HL-60 (cell line): Measurements from ENCODE around the gene ADAMTSL4.
A peak's percentile ranks its signal among the peaks of the same experiment; 100 is the strongest.

Experiments used
- DNase-seq, 2 experiments: peaks; one replicate each; pipeline ENCODE4 v3.0.0-alpha.2; 2010 to 2020; ENCODE audit warnings: low read depth in 1 of 2, low spot score in 1 of 2
- H3K27ac ChIP-seq: fragments of 250-450 bp; sonication (Bioruptor Pico); replicated peaks from 2 replicates; pipeline ENCODE4 v1.5.1; 2020; ENCODE audit warnings: mild to moderate bottlenecking, moderate library complexity
- H3K27me3 ChIP-seq: fragments of 250-450 bp; sonication (Bioruptor Pico); 2 replicates; pipeline ENCODE4 v1.5.1; 2021; ENCODE audit warnings: mild to moderate bottlenecking, moderate library complexity; ENCODE audit not compliant: insufficient read depth, poor library complexity, severe bottlenecking
- H3K4me3 ChIP-seq: replicated peaks from 2 replicates; pipeline ENCODE4 v1.5.1; 2011; ENCODE audit warnings: mild to moderate bottlenecking, control low read depth, low read length; ENCODE audit not compliant: insufficient read depth
- CTCF ChIP-seq: IDR thresholded peaks from one replicate; pipeline ENCODE4 v1.5.1; 2011; ENCODE audit warnings: low read length, control low read depth, inconsistent platforms; ENCODE audit not compliant: insufficient read depth
- GABPA ChIP-seq: IDR thresholded peaks from 2 replicates; pipeline ENCODE4 v1.6.1; 2012; ENCODE audit warnings: low read depth
- POLR2AphosphoS5 ChIP-seq: IDR thresholded peaks from 2 replicates; pipeline ENCODE4 v1.6.1; 2012; ENCODE audit warnings: low read depth
- REST ChIP-seq: IDR thresholded peaks from 2 replicates; pipeline ENCODE4 v1.6.1; 2012; ENCODE audit warnings: low read depth; ENCODE audit not compliant: insufficient replicate concordance
- SPI1 ChIP-seq: IDR thresholded peaks from 2 replicates; pipeline ENCODE4 v1.6.1; 2012; ENCODE audit warnings: low read depth, mild to moderate bottlenecking, borderline replicate concordance

Gene ADAMTSL4

GRCh38 chr1:150552911-150553289, 3.7 kb downstream of the ADAMTSL4 start:
- no peak for TF ChIP-seq GABPA
- no peak for TF ChIP-seq REST
- no peak for TF ChIP-seq POLR2AphosphoS5
- TF ChIP-seq CTCF = no peak
- H3K27me3 ChIP-seq = no peaks in the 10 kb centered on the region
- peak overlapping the region; percentile 2; the same call in 1 of the 2 replicates for H3K4me3 ChIP-seq
- no peak for DNase-seq
- peak overlapping the region; percentile 63 for H3K27ac ChIP-seq

GRCh38 chr1:150553392-150554085, 4.3 kb downstream of the ADAMTSL4 start:
- Histone ChIP-seq H3K27me3 (no peaks in the 10 kb centered on the region), H3K27ac (peak overlapping the region; percentile 63), H3K4me3 (no peak overlapping the region)
- DNase-seq = no peak
- TF ChIP-seq GABPA (no peak), SPI1 (no peak), REST (no peak), CTCF (no peak), POLR2AphosphoS5 (no peak)

GRCh38 chr1:150554086-150554452, 4.9 kb downstream of the ADAMTSL4 start:
- DNase-seq = no peak
- Histone ChIP-seq H3K4me3 (no peak overlapping the region), H3K27ac (no peak overlapping the region), H3K27me3 (no peaks in the 10 kb centered on the region)
- TF ChIP-seq POLR2AphosphoS5 (no peak), CTCF (no peak), SPI1 (no peak), GABPA (no peak), REST (no peak)
